Astrocyte of the spinal cord (primary cell): ENCODE measurements around the gene CRTAC1.

Experiments
- DNase-seq: peaks from one replicate; pipeline ENCODE4 v3.0.0; 2011; ENCODE audit warnings: low read depth, low spot score
- H3K4me3 ChIP-seq: 2 replicates; pipeline ENCODE4 v1.5.1; 2011; ENCODE audit warnings: low read depth, mild to moderate bottlenecking, low read length, moderate library complexity
- CTCF ChIP-seq: IDR thresholded peaks from 2 replicates; pipeline ENCODE4 v1.5.1; 2012; ENCODE audit warnings: low read depth, mild to moderate bottlenecking, low read length, inconsistent platforms
- in situ Hi-C: cut with HindIII; loops from 2 replicates; pipeline ENCODE4 v1.10.0; 2017; ENCODE audit warnings: low sequenced_read_pairs

The CRTAC1 gene

DNA sequence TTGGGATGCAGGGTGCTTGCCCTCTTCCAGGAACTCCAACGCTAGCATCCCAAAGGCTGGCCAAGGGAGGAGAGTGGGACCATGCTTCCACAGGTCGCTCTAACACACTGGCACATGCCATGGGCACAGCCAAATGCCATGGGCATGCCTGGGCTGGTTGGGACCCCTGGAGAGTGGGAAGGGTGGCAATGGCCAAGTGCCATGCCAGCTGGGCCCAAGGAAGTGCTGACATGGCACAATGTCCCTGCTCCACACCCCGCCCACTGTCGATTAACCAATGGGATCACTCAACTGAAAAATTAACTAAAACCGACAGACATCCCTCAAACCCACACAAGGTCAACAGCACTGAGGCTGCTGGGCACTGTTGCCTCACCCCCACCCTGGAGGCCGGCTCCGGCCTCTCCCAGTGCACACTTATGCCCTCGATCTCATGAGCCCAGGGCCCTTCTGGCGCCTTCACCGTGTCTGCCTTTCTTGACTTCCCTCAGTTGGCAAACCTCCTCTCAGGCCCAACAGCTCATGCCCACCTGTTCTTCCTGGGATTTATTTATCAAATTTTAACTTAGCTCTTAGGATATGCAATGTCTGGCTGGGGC is 97.4 kb downstream of the CRTAC1 start:
- in situ Hi-C loops: no loop called here
- TF ChIP-seq CTCF: no peak
- no peak for DNase-seq
- no peak overlapping the region for H3K4me3 ChIP-seq

DNA sequence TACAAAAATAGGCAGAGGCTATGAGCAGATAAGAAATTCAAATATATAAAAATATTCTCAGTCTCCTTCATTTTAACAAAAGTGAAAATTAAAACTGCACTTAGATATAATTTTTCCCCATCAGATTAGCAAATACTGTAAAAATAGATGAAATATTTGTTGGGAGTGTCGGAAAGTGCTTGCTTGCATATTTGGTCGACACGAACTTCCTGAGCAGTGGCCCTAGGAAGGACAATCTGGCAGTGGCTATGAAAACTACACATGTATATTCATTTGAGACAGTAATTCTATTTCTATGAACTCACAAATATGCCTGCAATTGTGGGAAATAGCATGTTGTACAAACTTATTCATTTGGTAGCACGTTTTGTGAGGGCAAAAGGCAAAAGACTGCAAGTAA is 99.4 kb downstream of the CRTAC1 start:
- DNase-seq: no peak
- no peak for TF ChIP-seq CTCF
- in situ Hi-C loops: no loop called here
- H3K4me3 ChIP-seq: no peak overlapping the region

GRCh38 chr10:97928897-97929296 is 101.5 kb downstream of the CRTAC1 start:
- in situ Hi-C loops: no loop called here
- no peak for DNase-seq
- TF ChIP-seq CTCF: no peak
- H3K4me3 ChIP-seq: no peak overlapping the region

DNA sequence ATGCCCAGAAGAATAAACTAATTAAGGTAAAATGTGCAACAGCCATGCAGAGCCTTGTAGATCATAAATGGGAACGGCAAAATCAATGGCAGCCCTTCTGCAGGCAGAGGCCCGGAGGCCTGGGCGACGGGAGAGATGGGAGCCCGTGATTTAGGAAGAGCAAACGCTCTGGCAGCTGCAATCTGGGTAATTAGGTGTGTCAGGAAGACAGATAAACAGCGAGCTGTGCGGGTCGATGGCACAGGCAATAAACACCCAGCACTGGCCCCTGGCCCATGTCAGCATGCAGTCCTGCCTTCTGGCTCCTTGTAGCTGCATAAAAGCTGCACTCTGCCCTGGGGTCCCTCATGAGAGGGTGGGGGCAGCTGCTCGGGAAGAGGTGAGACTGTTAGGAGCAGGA is 102.8 kb downstream of the CRTAC1 start:
- no peak overlapping the region for H3K4me3 ChIP-seq
- no peak for TF ChIP-seq CTCF
- in situ Hi-C loops: no loop called here
- DNase-seq: no peak

- in situ Hi-C loops: no loop called here
Observed at GRCh38 chr10:97926055-97926454, 104.4 kb downstream of the CRTAC1 start.

GRCh38 chr10:97925308-97925938 is 105.0 kb downstream of the CRTAC1 start:
- in situ Hi-C loops: no loop called here

More at GRCh38 chr10:97926055-97926454, 104.4 kb downstream of the CRTAC1 start:
- DNase-seq: no peak
- no peak for TF ChIP-seq CTCF
- H3K4me3 ChIP-seq: no peak overlapping the region

More at GRCh38 chr10:97925308-97925938, 105.0 kb downstream of the CRTAC1 start:
- DNase-seq: no peak
- TF ChIP-seq CTCF: no peak
- H3K4me3 ChIP-seq: no peak overlapping the region
